SK-N-SH treated with all-trans-retinoic acid at 6 μM for 48 hours (cell line): ENCODE results near the gene TNPO2.
A peak's percentile ranks its signal among the peaks of the same experiment; 100 is the strongest.

Experiments
- ATAC-seq: fragments of 200-7000 bp; cut with Tn5 transposase; 3 replicates; pipeline ENCODE4 v1.9.1; 2020; ENCODE audit warnings: mild to moderate bottlenecking, moderate library complexity
- ARNTL ChIP-seq: fragments of 450-650 bp; formaldehyde crosslinking; IDR thresholded peaks from 2 replicates; pipeline ENCODE4 v1.5.0; 2020; ENCODE audit warnings: low read depth, mild to moderate bottlenecking, moderate library complexity, borderline replicate concordance
- BACH2 ChIP-seq: fragments of 250-450 bp; sonication (Bioruptor Pico); IDR thresholded peaks from 2 replicates; pipeline ENCODE4 v1.9.0; 2021; ENCODE audit warnings: mild to moderate bottlenecking, borderline replicate concordance
- CREB5 ChIP-seq: fragments of 250-450 bp; sonication (Bioruptor Pico); IDR thresholded peaks from 2 replicates; pipeline ENCODE4 v1.5.1; 2020; ENCODE audit warnings: low read depth, mild to moderate bottlenecking, moderate library complexity
- CSDC2 ChIP-seq: fragments of 250-450 bp; sonication (Bioruptor Pico); IDR thresholded peaks from 2 replicates; pipeline ENCODE4 v1.5.0; 2020; ENCODE audit warnings: mild to moderate bottlenecking, moderate library complexity
- ESRRG ChIP-seq: fragments of 250-450 bp; sonication (Bioruptor Pico); IDR thresholded peaks from 2 replicates; pipeline ENCODE4 v1.6.1; 2021; ENCODE audit warnings: mild to moderate bottlenecking
- OSR1 ChIP-seq: fragments of 250-450 bp; sonication (Bioruptor Pico); IDR thresholded peaks from 2 replicates; pipeline ENCODE4 v1.8.0; 2022; ENCODE audit warnings: moderate library complexity, mild to moderate bottlenecking, inconsistent platforms
- PATZ1 ChIP-seq: fragments of 250-450 bp; sonication (Bioruptor Pico); IDR thresholded peaks from 2 replicates; pipeline ENCODE4 v1.8.0; 2020; ENCODE audit warnings: mild to moderate bottlenecking, moderate library complexity, borderline replicate concordance
- POU6F1 ChIP-seq: fragments of 250-450 bp; sonication (Bioruptor Pico); IDR thresholded peaks from 2 replicates; pipeline ENCODE4 v1.8.0; 2021; ENCODE audit warnings: low read depth, mild to moderate bottlenecking, moderate library complexity, borderline replicate concordance
- RARB ChIP-seq: fragments of 250-450 bp; sonication (Bioruptor Pico); IDR thresholded peaks from 2 replicates; pipeline ENCODE4 v1.8.0; 2021; ENCODE audit warnings: mild to moderate bottlenecking, moderate library complexity
- SNAI2 ChIP-seq: fragments of 250-450 bp; sonication (Bioruptor Pico); IDR thresholded peaks from 2 replicates; pipeline ENCODE4 v1.5.0; 2020; ENCODE audit warnings: mild to moderate bottlenecking, moderate library complexity
- TCF4 ChIP-seq: fragments of 250-450 bp; sonication (Bioruptor Pico); IDR thresholded peaks from 2 replicates; pipeline ENCODE4 v1.8.0; 2021; ENCODE audit warnings: mild to moderate bottlenecking, moderate library complexity, borderline replicate concordance
- TOX ChIP-seq: fragments of 250-450 bp; sonication (Bioruptor Pico); IDR thresholded peaks from 2 replicates; pipeline ENCODE4 v1.8.0; 2021; ENCODE audit warnings: mild to moderate bottlenecking, moderate library complexity, borderline replicate concordance
- TSHZ2 ChIP-seq: fragments of 250-450 bp; sonication (Bioruptor Pico); IDR thresholded peaks from 2 replicates; pipeline ENCODE4 v1.5.0; 2020; ENCODE audit warnings: mild to moderate bottlenecking, moderate library complexity
- ZC3H10 ChIP-seq: fragments of 250-450 bp; sonication (Bioruptor Pico); IDR thresholded peaks from 2 replicates; pipeline ENCODE4 v1.5.1; 2021; ENCODE audit warnings: mild to moderate bottlenecking, moderate library complexity
- ZFP3 ChIP-seq: fragments of 250-450 bp; sonication (Bioruptor Pico); IDR thresholded peaks from 2 replicates; pipeline ENCODE4 v1.5.0; 2020; ENCODE audit warnings: mild to moderate bottlenecking, moderate library complexity
- ZFP30 ChIP-seq: fragments of 450-650 bp; formaldehyde crosslinking; IDR thresholded peaks from 2 replicates; pipeline ENCODE4 v1.5.0; 2022; ENCODE audit warnings: mild to moderate bottlenecking, moderate library complexity
- ZNF565 ChIP-seq: fragments of 450-650 bp; formaldehyde crosslinking; conservative IDR thresholded peaks from 2 replicates; pipeline ENCODE4 v1.5.0; 2020; ENCODE audit warnings: low read depth, mild to moderate bottlenecking, moderate library complexity
- ZNF70 ChIP-seq: fragments of 450-650 bp; formaldehyde crosslinking; IDR thresholded peaks from 2 replicates; pipeline ENCODE4 v1.5.0; 2020; ENCODE audit warnings: mild to moderate bottlenecking, moderate library complexity
- ZNF8 ChIP-seq: fragments of 450-650 bp; formaldehyde crosslinking; IDR thresholded peaks from 2 replicates; pipeline ENCODE4 v1.5.0; 2020; ENCODE audit warnings: mild to moderate bottlenecking, moderate library complexity

TNPO2 gene

GRCh38 chr19:12751635-12752034 lies 27.9 kb upstream of the TNPO2 start, which contains the start of gene BEST2:
Gene BEST2, plus strand, starts transcription at chr19:12751791. Its CDS starts 802 bp downstream, at chr19:12752593.
- no peak for ATAC-seq
- TF ChIP-seq ESRRG (CRISPR knock-in tag): no peak
- TF ChIP-seq CREB5 (CRISPR knock-in tag): no peak

- TF ChIP-seq TOX (CRISPR knock-in tag) (no peak), ZC3H10 (CRISPR knock-in tag) (no peak), TCF4 (CRISPR knock-in tag) (no peak), OSR1 (CRISPR knock-in tag) (no peak), ZNF565 (no peak), ESRRG (CRISPR knock-in tag) (no peak), CSDC2 (CRISPR knock-in tag) (no peak), ARNTL (no peak), RARB (CRISPR knock-in tag) (no peak), ZNF8 (CRISPR knock-in tag) (no peak), TSHZ2 (no peak), POU6F1 (CRISPR knock-in tag) (no peak), PATZ1 (CRISPR knock-in tag) (no peak), SNAI2 (CRISPR knock-in tag) (no peak), ZFP3 (CRISPR knock-in tag) (no peak)
- TF ChIP-seq, all 23 proteins: peak for 0
- peak; percentile 5; the same call in 1 of the 3 replicates for ATAC-seq
These were observed 27.1 kb upstream of the TNPO2 start for GRCh38 chr19:12750851-12751250.

GRCh38 chr19:12749938-12750521 lies 26.3 kb upstream of the TNPO2 start:
- peak; percentile 58 for ATAC-seq
- TF ChIP-seq ZC3H10 (CRISPR knock-in tag) (no peak), ARNTL (no peak), TSHZ2 (no peak), ZNF70 (CRISPR knock-in tag) (no peak), CREB5 (CRISPR knock-in tag) (no peak), SNAI2 (CRISPR knock-in tag) (no peak), ZFP30 (CRISPR knock-in tag) (no peak), BACH2 (CRISPR knock-in tag) (no peak), ZNF565 (no peak), TOX (CRISPR knock-in tag) (no peak), POU6F1 (CRISPR knock-in tag) (no peak), CSDC2 (CRISPR knock-in tag) (no peak)
